Skeletal muscle tissue (tissue), 1 donor: ENCODE measurements around the gene ACP7. TPM values are rescaled to one million over a fixed set of nuclear protein-coding genes. Genes with fewer than 3 reads are reported as not detected.

Source experiments
- total RNA-seq: library from RNA; depleted of rRNA; stranded (reverse); fragments of >200 nt; gene quantifications from one replicate; pipeline ENCODE4 v1.2.3, GENCODE V29; 2014

The ACP7 gene
- total RNA-seq, 1 donor from 2014 or later = not detected

Other genes starting within 250 kb of the ACP7 start
- gene HNRNPL, start 234.4 kb upstream of the ACP7 start, total RNA-seq = 195 TPM
- 3.7 TPM for gene RINL, start 206.1 kb upstream of the ACP7 start, total RNA-seq
- 125 TPM for gene SIRT2, start 184.8 kb upstream of the ACP7 start, total RNA-seq
- gene NFKBIB, start 184.4 kb upstream of the ACP7 start, total RNA-seq = 4.7 TPM
- gene CCER2, start 172.2 kb upstream of the ACP7 start, total RNA-seq = 1.0 TPM
- gene SARS2, start 153.6 kb upstream of the ACP7 start, total RNA-seq = 11.5 TPM
- 21.9 TPM for gene MRPS12, start 153.4 kb upstream of the ACP7 start, total RNA-seq
- 15.1 TPM for gene FBXO17, start 108.6 kb upstream of the ACP7 start, total RNA-seq
- gene FBXO27, start 51.8 kb upstream of the ACP7 start, total RNA-seq = 1.0 TPM
- gene PAK4, start 41.4 kb downstream of the ACP7 start, total RNA-seq = 2.1 TPM
- gene NCCRP1, start 112.6 kb downstream of the ACP7 start, total RNA-seq = not detected
- gene SYCN, start 119.9 kb downstream of the ACP7 start, total RNA-seq = not detected
- gene IFNL3, start 160.6 kb downstream of the ACP7 start, total RNA-seq = not detected
- not detected for gene IFNL4, start 164.5 kb downstream of the ACP7 start, total RNA-seq
- not detected for gene IFNL2, start 184.0 kb downstream of the ACP7 start, total RNA-seq
- not detected for gene IFNL1, start 212.0 kb downstream of the ACP7 start, total RNA-seq
- gene LRFN1, start 236.5 kb downstream of the ACP7 start, total RNA-seq = 0.52 TPM